Heart left ventricle (tissue), 16 donors: ENCODE results near the gene HARS1. TPM values are rescaled to one million over a fixed set of nuclear protein-coding genes. Genes with fewer than 3 reads are reported as not detected.
"Not testable (repeated sequence)": the region's sequence is repeated elsewhere in the genome, so short reads cannot be mapped to it uniquely, and the experiment has no call there.

ENCODE experiments used
- ATAC-seq, 4 donors: fragments of 200-7000 bp; cut with Tn5 transposase; one replicate each; pipeline ENCODE4 v1.9.1; 2020 to 2022; ENCODE audit warnings: moderate library complexity in 4 of 4, mild to moderate bottlenecking in 3 of 4, moderate number of reproducible peaks in 1 of 4
- DNase-seq, 5 donors: peaks; one replicate each; pipeline ENCODE4 v3.0.0-alpha.2; 2020
- H3K27ac ChIP-seq, 12 donors: fragments of 200-600 bp; sonication (generic) in 4 of 12; one replicate each; pipeline versions ENCODE4 v1.5.0 to v1.8.0; 2016 to 2022; ENCODE audit warnings: mild to moderate bottlenecking in 2 of 12
- H3K27me3 ChIP-seq, 9 donors: fragments of 200-600 bp; sonication (generic) in 2 of 9; one replicate each; pipeline versions ENCODE4 v1.5.1 to v1.8.0; 2016 to 2022; ENCODE audit warnings: mild to moderate bottlenecking in 3 of 9
- H3K36me3 ChIP-seq, 9 donors: fragments of 200-600 bp; sonication (generic) in 2 of 9; one replicate each; pipeline versions ENCODE4 v1.5.0 to v1.8.0; 2018 to 2022; ENCODE audit warnings: mild to moderate bottlenecking in 2 of 9
- H3K4me1 ChIP-seq, 12 donors: fragments of 200-600 bp; sonication (generic) in 4 of 12; one replicate each; pipeline versions ENCODE4 v1.5.0 to v1.8.0; 2016 to 2022; ENCODE audit warnings: mild to moderate bottlenecking in 3 of 12
- H3K4me3 ChIP-seq, 12 donors: fragments of 200-600 bp; sonication (generic) in 4 of 12; one replicate each; pipeline versions ENCODE4 v1.5.0 to v1.8.0; 2017 to 2022; ENCODE audit warnings: mild to moderate bottlenecking in 9 of 12, moderate library complexity in 4 of 12
- H3K9me3 ChIP-seq, 12 donors: fragments of 200-600 bp; sonication (generic) in 4 of 12; one replicate each; pipeline versions ENCODE4 v1.5.0 to v1.8.0; 2016 to 2022; ENCODE audit warnings: mild to moderate bottlenecking in 1 of 12
- POLR2A ChIP-seq, 2 donors: fragments of 450-650 bp; IDR thresholded peaks; one replicate each; pipeline ENCODE4 v1.6.1; 2017; ENCODE audit warnings: antibody characterized with exemption in 2 of 2, mild to moderate bottlenecking in 2 of 2, moderate library complexity in 2 of 2
- WGBS, 4 donors: extraction: QIAGEN DNeasy Blood & Tissue Kit in 2 of 4; methylation state at CpG; one replicate each; pipeline versions ENCODE4 v1.1.5 to v1.1.7; 2013 to 2018; 5-methylcytosine and 5-hydroxymethylcytosine counted together
- intact Hi-C, 10 donors: fragments of 100-400 bp; cut with DNase I; formaldehyde crosslinking; loops; one replicate each; pipeline versions ENCODE4 v1.11.1 to v1.14.2; 2022
- polyA plus RNA-seq, 2 donors: library from polyadenylated mRNA; stranded (reverse); fragments of 200-250 nt; gene quantifications; one replicate each; pipeline ENCODE4 v1.2.3, GENCODE V29; 2013
- total RNA-seq, 9 donors: library from RNA; depleted of rRNA in 2 of 9; stranded (reverse); fragments of >200 nt in 2 of 9; fragmentation: NEBNext Ultra II Directional in 3 of 9; extraction: Animal tissue kit (Norgen Biotek cat#: 25700) in 3 of 9; gene quantifications; one replicate each; pipeline versions ENCODE4 v1.1.0 to v1.2.4, GENCODE V29; 2016 to 2023
- TF ChIP-seq, protein P1 (sequence below), 12 donors: fragments of 200-600 bp; sonication (generic) in 4 of 12; IDR thresholded peaks; one replicate each; pipeline versions ENCODE4 v1.5.0 to v1.8.0; 2018 to 2022; ENCODE audit warnings: antibody characterized with exemption in 12 of 12, mild to moderate bottlenecking in 5 of 12
- donor health status: ischemic (EF 13 %, LVEDD 7.1; RV severe dilation, severe dysfunction).
- donor health status: healthy with polysubstance abuse.
- donor health status: DM: no; HTN: yes; CAD: no.
- donor health status: DM: no; HTN: no; CAD: no.
- donor health status: ischemic (EF 25% LVEDD 6.9; RV normal size, moderate dysfunction).
- donor health status: ischemic (EF 25% LVEDD 5.7; RV mildly dilated, moderate dysfunction).
- donor health status: healthy.
- donor health status: DM: yes; HTN: yes; CAD: no.
- donor health status: ischemic (EF 35%, LVEDD 5.7; RV mildly dilated, moderate dysfunction).
- donor health status: nonischemic (EF 11% LVEDD 7.7; RV severe dilation, severe dysfunction).
- donor health status: DM: yes; HTN: yes; CAD: no.
- donor health status: PGD.
- donor health status: ischemic (EF 29% LVEDD 5.4; RV normal size, mild dysfunction).
- donor health status: nonischemic (EF 23%, LVEDD 6.1; RV moderate dilation, normal function).

The HARS1 gene
- total and polyA plus RNA-seq, 11 donors: 31.3 to 58.6 (median 37.2) TPM

DNA sequence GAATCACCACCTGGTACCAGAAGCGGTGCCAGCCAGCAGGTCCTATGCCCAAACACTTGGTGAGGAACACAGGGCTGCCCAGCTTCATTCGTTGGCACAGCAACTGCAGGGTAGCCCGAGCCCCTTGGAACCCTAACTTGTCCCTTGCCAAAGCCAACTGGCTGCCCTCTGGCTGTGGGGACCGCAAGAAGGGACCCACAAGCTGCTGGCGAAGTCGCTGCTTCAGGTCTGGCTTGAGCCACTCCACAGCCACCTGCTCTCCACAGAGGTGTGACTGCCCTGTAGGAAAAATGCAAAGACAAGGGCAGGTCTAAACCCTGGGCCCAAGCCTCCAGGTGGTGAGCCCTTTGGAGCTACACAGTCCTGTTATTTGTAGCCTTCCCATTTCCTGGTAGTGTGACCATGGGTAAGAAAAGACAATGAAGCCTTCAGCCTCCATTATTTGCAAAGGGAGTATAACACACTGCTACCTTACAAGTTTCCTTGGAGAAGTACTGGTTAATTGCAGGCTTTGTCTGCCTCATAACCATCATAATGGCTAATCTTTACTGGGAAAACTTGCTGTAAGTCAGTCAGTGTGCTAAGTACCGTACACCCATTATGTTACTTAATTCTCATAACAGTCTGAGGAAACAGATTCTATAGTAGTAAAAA lies 19.6 kb downstream of the HARS1 start:
- no peaks in the 10 kb centered on the region for H3K27me3 ChIP-seq
- ATAC-seq (no peak), DNase-seq (no peak)
- H3K9me3 ChIP-seq: no peaks in the 10 kb centered on the region
- WGBS, 4 donors: 96 to 100% (median 97%) methylated on average over 4 to 6 of the region's 7 CpGs
- peaks cover 0 to 13% (median 9%) of the 10 kb centered on the region in 12 donors for H3K4me1 ChIP-seq
- no peak overlapping the region for H3K27ac ChIP-seq
- H3K4me3 ChIP-seq: no peak overlapping the region
- peaks cover 0 to 92% (median 80%) of the 10 kb centered on the region in 9 donors for H3K36me3 ChIP-seq
- TF ChIP-seq, protein P1, sequence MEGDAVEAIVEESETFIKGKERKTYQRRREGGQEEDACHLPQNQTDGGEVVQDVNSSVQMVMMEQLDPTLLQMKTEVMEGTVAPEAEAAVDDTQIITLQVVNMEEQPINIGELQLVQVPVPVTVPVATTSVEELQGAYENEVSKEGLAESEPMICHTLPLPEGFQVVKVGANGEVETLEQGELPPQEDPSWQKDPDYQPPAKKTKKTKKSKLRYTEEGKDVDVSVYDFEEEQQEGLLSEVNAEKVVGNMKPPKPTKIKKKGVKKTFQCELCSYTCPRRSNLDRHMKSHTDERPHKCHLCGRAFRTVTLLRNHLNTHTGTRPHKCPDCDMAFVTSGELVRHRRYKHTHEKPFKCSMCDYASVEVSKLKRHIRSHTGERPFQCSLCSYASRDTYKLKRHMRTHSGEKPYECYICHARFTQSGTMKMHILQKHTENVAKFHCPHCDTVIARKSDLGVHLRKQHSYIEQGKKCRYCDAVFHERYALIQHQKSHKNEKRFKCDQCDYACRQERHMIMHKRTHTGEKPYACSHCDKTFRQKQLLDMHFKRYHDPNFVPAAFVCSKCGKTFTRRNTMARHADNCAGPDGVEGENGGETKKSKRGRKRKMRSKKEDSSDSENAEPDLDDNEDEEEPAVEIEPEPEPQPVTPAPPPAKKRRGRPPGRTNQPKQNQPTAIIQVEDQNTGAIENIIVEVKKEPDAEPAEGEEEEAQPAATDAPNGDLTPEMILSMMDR (IDR thresholded peaks at IDR 0.05): no peak
- no peak for TF ChIP-seq POLR2A (IDR thresholded peaks at IDR 0.05)
- intact Hi-C loops: no loop called here

DNA sequence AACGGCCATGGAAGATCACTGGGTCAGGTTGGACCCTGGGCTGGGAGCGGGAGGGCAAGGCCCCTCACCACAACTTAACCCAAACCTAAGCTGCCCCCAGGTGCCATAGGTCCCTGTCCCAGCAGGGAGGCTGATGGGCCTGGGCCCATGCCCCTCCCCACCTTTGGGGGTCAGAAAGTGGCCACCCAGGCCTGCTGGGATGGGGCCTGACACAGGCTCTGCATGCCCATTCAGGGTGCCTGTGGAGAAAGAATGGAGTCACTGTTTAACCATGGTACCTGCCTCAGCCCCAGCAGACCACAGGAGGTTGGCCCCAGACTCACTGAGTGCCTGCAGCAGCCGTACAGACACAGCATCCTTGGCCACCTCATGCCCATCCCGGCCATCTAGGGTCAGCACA lies 20.1 kb downstream of the HARS1 start:
- H3K9me3 ChIP-seq, H3K27me3 ChIP-seq, H3K4me3 ChIP-seq, H3K27ac ChIP-seq, intact Hi-C loops, DNase-seq: not testable (repeated sequence)
- ATAC-seq: peak in 1 of 4 donors; percentile 10
- 89 to 100% (median 95%) methylated on average over 2 to 4 of the region's 4 CpGs for WGBS, 4 donors
- Histone ChIP-seq H3K36me3 (peaks cover 0 to 87% (median 75%) of the 10 kb centered on the region in 9 donors), H3K4me1 (peaks cover 0 to 18% (median 14%) of the 10 kb centered on the region in 12 donors)

DNA sequence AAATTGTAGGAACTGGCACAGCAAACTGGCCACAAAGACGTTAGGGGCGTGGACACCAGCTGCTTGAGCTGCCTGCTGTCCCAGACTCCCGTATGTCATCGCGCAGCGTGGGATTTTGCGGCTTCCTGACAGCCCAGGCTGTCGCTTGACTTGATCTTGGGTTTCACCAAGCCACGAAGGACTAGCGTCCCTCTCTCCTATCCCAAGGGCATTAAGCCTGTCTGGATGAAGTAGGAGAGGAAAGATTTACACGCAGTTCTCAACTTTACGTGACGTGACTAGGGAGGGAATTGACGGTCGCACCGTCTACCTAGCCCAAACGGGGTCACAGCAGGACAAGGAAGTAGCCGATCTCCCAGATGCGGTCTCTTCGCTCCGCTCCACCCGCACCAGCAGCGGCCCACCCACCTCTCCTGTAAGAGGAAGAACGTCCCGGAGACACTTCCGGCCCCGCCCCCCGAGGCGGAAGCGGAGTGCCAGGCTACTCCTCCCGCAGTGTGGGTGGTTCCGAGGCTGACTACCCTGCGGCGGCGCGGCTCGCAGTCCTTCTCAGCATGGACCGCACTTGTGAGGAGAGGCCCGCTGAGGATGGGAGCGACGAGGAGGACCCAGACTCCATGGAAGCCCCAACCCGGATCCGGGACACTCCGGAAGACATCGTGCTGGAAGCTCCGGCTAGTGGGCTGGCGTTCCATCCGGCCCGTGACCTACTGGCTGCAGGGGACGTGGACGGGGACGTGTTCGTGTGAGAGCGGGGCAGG lies 26.6 kb downstream of the HARS1 start, which contains the start of gene WDR55:
Gene WDR55 (plus strand): TSS at position 546 of the 761 bp plus-strand sequence. CDS start 9 bp downstream, at position 555.
- TF ChIP-seq, protein P1 (IDR thresholded peaks at IDR 0.05): no peak
- peak; percentile 54 to 80 for TF ChIP-seq POLR2A (IDR thresholded peaks at IDR 0.05)
- Histone ChIP-seq H3K36me3 (peaks cover 0 to 64% (median 59%) of the 10 kb centered on the region in 9 donors), H3K4me3 (peak within 1 kb of the TSS; percentile 50 to 98 (median 90)), H3K9me3 (no peaks in the 10 kb centered on the region), H3K27ac (peak within 1 kb of the TSS; percentile 90 to 99 (median 94)), H3K27me3 (no peaks in the 10 kb centered on the region), H3K4me1 (peaks cover 0 to 34% (median 27%) of the 10 kb centered on the region in 12 donors)
- intact Hi-C loops: loop anchor here in 4 of 10 donors (1.0 to 10.0 kb wide), 5 partner anchors 17 to 260 kb away; partner anchors contain the start of genes ANKHD1 (in 2 of the 4), IK (in 2 of the 4), NDUFA2 (in 2 of the 4) and HARS1 (in 1 of the 4)
- ATAC-seq (peak; percentile 98 to 99 (median 98)), DNase-seq (peak; percentile 96 to 98 (median 97))
- 0 to 1% (median 1%) methylated on average over 37 to 54 of the region's 54 CpGs for WGBS, 4 donors

DNA sequence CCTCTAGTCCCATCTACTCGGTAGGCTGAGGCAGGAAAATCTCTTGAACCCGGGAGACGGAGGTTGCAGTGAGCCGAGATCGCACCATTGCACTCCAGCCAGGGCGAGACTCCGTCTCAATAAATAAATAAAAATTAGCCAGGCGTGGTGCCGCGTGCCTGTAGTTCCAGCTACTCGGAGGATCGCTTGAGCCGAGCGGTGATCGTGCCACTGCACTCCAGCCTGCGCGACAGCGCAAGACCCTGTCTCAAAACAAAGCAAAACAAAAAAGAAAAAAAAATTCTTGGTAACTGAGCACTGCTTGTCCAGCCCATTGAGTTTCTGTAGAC lies 27.2 kb downstream of the HARS1 start:
- Histone ChIP-seq H3K36me3 (peaks cover 0 to 64% (median 59%) of the 10 kb centered on the region in 9 donors), H3K27ac (peak overlapping the region; percentile 90 to 99 (median 94)), H3K27me3 (no peaks in the 10 kb centered on the region), H3K4me1 (peaks cover 0 to 34% (median 27%) of the 10 kb centered on the region in 12 donors), H3K4me3 (peak overlapping the region; percentile 50 to 98 (median 90)), H3K9me3 (no peaks in the 10 kb centered on the region)
- WGBS, 4 donors: 7 to 18% (median 7%) methylated on average over 18 of the region's 18 CpGs
- TF ChIP-seq, protein P1 (IDR thresholded peaks at IDR 0.05): no peak
- no peak for TF ChIP-seq POLR2A (IDR thresholded peaks at IDR 0.05)
- intact Hi-C loops: loop anchor here in 4 of 10 donors (1.0 to 10.0 kb wide), 5 partner anchors 17 to 259 kb away; partner anchors contain the start of genes ANKHD1 (in 2 of the 4), IK (in 2 of the 4), NDUFA2 (in 2 of the 4) and HARS1 (in 1 of the 4)
- DNase-seq: no peak
- peak in 2 of 4 donors; percentile 17 to 21 for ATAC-seq

DNA sequence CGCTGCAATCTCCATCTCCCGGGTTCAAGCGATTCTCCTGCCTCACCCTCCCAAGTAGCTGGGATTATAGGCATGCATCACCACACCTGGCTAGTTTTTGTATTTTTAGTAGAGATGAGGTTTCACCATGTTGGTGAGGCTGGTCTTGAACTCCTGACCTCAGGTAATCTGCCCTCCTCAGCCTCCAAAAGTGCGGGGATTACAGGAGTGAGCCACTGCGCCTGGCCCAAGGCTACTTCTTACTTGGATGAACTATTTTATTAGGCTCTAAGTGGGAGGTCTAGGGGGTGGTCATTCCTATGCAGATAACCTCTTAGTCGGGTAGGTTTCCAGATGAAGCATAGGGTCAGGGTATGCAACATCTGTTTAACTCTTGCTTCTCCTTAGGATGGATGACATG lies 30.8 kb downstream of the HARS1 start:
- H3K27me3 ChIP-seq, H3K4me3 ChIP-seq, H3K27ac ChIP-seq, ATAC-seq, H3K9me3 ChIP-seq, DNase-seq: not testable (repeated sequence)
- 86 to 88% (median 87%) methylated on average over 6 of the region's 6 CpGs for WGBS, 4 donors
- Histone ChIP-seq H3K4me1 (peaks cover 0 to 11% (median 5%) of the 10 kb centered on the region in 12 donors), H3K36me3 (peaks cover 3 to 80% (median 78%) of the 10 kb centered on the region in 9 donors)
- intact Hi-C loops: loop anchor here in 2 of 10 donors (10.0 kb wide), 1 partner anchor 256 kb away; the partner anchor contains the start of gene ANKHD1 (in 2 of the 2)
